GM18870 (cell line): Measurements from ENCODE around the gene BCL2L14.
A peak's percentile ranks its signal among the peaks of the same experiment; 100 is the strongest.

Experiments
- ATAC-seq: cut with Tn5 transposase; IDR thresholded peaks from one replicate; pipeline ENCODE4 v1.9.1; 2021; ENCODE audit warnings: moderate library complexity; ENCODE audit not compliant: unreplicated experiment

Gene BCL2L14, protein sequence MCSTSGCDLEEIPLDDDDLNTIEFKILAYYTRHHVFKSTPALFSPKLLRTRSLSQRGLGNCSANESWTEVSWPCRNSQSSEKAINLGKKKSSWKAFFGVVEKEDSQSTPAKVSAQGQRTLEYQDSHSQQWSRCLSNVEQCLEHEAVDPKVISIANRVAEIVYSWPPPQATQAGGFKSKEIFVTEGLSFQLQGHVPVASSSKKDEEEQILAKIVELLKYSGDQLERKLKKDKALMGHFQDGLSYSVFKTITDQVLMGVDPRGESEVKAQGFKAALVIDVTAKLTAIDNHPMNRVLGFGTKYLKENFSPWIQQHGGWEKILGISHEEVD

DNA sequence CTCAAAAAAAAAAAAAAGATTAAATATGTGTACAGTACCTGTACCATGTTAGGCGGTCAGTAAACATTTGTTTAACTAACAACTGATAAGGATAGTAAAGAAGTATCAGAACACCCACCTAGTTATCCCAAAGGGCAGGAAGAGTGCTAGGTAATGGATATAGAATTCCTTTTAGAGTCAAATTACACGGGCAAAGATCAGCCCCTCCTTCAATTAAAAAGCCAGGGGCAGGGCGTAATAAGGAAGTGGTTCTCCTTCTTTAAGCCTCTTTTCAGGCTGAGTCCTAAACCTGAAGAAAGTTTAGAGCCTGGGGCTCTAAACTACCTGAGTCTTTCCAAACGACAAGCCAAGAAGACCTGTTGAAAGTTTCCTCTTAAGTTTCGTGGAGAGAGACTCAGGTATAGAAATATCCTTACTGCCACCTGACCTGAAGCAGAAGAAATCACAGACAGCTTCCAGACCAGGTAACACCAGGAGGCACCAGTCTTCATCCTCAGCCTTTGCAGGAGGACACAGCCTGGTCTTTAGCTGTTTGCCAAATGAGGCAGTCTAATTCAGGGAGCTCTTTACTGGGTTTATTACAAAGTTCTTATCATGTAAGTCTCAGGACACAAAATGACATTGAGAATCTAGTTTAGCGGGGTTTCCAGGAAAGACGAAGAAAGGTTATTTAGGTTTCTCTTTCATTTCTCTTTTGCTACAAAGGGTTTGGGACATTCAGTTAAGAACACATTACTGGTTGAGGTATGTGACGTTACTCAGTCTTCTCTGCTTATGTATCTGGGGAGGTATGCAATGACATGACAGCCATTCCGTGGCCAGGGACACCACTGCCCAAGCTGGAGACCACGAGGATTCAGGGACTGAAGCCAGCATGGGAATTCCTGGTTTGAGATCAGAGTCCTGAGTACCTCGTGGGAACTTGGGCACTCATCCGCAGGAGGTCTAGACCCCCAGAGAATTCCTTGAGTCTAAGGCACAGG lies at the start of gene BCL2L14:
TSS of gene BCL2L14 (plus strand) at position 266 of the 983 bp plus-strand sequence. CDS start 8,367 bp downstream, outside the sequence.
- no peak for ATAC-seq

DNA sequence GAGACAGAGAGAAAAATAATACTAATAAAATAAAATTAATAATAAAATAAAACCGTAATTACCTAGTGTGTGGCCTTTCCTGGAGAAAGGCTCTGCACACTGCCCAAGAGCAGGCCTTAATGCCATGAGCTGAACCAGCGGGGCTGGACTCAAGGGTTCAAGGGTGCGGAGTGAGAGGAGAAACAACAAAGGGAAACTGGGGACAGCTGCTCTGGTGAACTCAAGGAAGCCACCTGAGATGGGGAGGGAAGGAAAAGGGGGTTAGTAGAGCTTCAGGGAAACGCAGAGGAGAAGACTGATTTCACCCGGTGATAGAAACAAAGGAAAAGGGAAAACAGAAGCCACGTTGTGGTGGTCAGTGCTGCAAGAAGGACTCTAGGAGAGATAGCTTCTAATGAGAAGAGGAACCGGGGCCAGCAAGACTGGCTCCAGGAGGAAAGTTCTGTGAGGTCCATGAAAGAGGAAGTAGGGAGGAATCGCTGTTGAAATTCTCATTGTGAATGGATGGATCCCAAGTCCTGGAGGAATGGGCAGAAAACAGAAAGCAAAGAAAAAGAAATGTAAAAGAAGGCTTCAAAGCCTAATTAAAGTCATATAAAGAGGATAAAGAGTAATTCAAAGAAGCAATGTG lies 48.3 kb upstream of the BCL2L14 start:
- no peak for ATAC-seq

DNA sequence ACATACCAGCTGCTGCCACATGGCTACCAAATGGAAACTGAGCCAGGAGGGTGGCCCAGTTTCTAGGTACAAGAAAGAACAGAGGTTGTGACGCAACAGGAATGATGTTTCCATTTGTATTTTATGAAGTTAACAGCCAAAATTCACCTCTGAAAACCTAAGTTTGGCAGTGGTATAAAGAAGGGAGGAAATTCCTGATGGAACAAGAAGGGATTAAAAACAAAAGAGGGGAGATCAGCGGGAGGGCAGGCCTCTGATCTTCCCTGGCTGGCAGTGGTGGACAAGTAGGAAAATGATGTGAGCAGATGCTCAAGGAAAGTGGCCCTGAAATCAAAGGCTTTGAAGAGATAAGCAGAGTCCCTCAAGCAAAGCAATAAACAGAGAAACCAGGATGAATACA lies 47.3 kb upstream of the BCL2L14 start:
- no peak for ATAC-seq

GRCh38 chr12:12024911-12025682 lies 45.6 kb upstream of the BCL2L14 start:
- peak; percentile 90 for ATAC-seq

- ATAC-seq = no peak
Observed at GRCh38 chr12:12025799-12026386, 44.8 kb upstream of the BCL2L14 start.

- no peak for ATAC-seq
Observed at GRCh38 chr12:12028668-12029402, 41.9 kb upstream of the BCL2L14 start.

DNA sequence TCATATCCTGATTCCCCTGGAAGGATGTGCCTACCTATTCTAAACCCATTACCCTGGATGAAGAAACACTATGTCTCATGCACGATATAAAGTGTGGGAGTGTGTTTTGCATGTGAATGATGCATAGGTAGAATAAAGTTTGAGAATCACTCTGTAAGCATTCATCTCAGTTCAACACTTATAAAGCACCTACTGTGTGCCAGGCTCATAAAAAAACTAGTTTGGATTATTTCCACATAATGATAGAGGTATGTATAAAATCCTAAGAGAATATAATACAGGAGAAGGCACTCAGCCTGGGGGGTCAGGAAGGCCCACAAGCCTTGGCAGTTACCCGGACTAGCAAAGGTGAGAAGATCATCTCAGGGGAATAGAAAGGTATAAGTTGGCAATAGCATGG lies 41.1 kb upstream of the BCL2L14 start:
- ATAC-seq = no peak

DNA sequence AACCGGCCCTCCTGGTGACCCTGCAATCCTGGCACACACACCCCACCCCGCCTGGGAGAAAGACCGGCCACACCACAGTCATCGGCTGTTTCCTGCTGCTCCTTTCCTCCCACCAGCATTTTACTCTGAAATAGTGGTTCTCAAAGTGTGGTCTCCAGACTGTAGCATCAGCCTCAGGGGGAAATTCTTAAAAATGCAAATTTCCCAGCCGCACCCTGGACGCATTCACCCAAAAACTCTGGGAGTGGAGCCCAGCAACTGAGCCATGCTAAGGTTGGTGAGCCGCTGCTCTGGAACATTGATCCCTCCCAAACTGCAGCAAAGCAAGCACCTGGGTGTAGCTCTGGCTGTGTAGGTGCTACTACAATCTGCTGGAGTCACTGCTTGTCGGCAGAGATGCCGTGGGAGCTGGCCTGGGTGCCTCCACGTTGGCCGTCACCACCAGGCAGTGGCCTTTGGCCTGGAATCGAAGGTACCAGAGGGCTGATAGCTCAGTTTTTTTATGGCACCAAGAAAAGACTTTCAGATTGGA lies 38.4 kb upstream of the BCL2L14 start:
- ATAC-seq = no peak

DNA sequence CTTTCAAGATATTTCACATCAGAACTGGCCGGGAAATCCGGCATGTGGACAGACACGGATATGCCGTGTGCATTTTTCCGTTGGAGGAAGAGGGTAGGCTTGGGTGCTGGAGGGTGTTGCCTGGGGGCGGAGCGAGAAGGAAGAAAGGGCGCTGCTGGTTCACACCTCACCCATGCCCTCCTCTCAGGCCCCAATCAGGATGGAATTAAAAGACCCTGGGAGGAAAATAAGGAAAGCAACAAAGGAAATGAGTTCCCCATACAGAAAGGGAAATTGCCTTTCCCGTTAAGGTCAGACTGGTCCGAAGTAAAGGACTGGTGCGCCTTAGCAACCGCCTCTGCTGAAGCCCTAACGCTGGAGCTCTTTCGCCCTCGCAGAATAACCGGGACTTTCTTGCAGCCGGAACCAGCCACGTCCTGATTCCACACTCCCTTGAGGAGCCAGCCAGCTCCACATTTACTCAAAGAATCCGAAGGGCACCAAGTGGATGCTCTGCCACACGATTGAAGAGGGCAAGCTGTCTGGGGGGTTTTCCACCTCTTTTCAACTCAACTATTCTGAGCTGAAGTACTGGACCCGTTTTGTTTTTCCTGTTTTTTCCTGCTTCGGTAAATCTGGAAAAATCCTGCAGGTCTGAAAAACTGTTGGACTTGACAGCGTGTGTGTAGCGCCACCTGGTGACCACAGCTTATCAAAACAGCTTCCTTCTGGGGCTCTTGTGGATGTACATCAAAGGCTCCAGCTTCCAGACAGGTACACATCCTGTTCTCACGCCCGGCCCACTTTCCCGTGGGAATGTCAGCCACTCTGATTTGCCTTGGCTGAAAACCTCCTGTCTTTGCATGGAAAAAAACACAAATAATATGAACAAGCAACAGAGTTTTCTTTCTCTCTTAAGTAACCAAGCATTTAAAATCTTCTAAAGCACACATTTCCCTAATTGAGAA lies 37.6 kb upstream of the BCL2L14 start:
- ATAC-seq = no peak

DNA sequence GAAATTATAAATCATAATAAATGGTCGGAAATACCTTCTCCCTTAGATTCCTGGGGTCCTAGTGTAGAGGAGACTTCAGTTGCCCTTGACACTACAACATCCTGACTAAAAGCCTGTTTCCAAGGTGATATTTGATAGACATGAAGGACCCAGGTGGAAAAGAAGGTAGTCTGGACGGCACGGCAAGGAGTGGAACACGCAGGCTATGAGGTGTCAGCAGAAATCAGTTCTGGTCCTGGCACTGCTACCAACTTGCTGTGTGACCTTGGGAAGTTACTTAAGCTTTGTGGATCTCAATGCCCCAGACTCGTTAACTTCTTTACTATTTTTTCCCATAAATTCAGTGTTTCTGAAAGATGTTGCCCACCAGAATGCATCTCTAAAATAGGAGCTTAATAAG lies 36.9 kb upstream of the BCL2L14 start:
- ATAC-seq = no peak

DNA sequence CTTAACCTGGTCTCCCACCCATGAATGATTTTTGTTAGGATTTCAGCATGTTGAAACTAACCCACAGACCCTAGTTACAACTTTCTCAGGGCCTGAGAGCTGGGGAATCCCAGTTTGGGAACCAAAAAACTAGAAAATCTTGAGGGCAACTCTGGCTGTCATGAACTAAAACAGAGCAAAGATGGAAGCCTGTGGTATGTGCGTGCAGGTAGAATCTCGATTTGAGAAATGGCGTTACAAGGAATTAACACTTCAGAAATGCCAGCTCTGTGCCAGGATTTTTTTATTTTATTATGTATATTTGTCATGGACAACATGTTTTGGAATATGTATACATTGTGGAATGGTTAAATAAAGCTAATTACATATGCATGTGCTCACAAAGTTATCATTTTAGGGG lies 36.4 kb upstream of the BCL2L14 start:
- ATAC-seq = no peak

GRCh38 chr12:12035229-12035628 lies 35.5 kb upstream of the BCL2L14 start:
- no peak for ATAC-seq

DNA sequence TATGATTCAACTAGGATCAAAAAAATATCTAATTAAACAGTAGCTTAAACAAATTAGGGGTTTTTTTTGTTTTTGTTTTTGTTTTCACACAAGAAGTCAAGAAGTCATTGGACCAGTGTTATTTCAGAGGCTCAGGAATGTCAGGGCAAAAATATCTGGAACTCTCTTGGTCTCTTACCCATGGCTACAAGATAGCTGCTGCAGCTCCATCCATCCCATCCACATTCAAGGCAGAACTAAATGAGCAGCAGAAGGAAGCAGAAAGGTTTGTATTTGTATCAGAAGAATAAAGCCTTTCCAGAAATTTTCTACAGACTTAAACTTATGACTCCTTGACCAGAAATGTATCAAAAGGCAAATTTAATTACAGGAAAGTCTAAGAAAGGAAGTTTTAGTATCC lies 33.8 kb upstream of the BCL2L14 start:
- no peak for ATAC-seq

GRCh38 chr12:12039897-12040296 lies 30.8 kb upstream of the BCL2L14 start:
- no peak for ATAC-seq

- no peak for ATAC-seq
Observed at GRCh38 chr12:12046401-12046800, 24.3 kb upstream of the BCL2L14 start.

GRCh38 chr12:12047682-12048081 lies 23.1 kb upstream of the BCL2L14 start:
- ATAC-seq = no peak

GRCh38 chr12:12048266-12048665 lies 22.5 kb upstream of the BCL2L14 start:
- ATAC-seq = no peak

- no peak for ATAC-seq
Observed at GRCh38 chr12:12048714-12049113, 22.0 kb upstream of the BCL2L14 start.
